ENCODE data around the gene TANC2. TPM values are rescaled to one million over a fixed set of nuclear protein-coding genes. Genes with fewer than 3 reads are reported as not detected.

The TANC2 gene
- total RNA-seq, 1 experiment from 2014 or later = 77.5 TPM

DNA sequence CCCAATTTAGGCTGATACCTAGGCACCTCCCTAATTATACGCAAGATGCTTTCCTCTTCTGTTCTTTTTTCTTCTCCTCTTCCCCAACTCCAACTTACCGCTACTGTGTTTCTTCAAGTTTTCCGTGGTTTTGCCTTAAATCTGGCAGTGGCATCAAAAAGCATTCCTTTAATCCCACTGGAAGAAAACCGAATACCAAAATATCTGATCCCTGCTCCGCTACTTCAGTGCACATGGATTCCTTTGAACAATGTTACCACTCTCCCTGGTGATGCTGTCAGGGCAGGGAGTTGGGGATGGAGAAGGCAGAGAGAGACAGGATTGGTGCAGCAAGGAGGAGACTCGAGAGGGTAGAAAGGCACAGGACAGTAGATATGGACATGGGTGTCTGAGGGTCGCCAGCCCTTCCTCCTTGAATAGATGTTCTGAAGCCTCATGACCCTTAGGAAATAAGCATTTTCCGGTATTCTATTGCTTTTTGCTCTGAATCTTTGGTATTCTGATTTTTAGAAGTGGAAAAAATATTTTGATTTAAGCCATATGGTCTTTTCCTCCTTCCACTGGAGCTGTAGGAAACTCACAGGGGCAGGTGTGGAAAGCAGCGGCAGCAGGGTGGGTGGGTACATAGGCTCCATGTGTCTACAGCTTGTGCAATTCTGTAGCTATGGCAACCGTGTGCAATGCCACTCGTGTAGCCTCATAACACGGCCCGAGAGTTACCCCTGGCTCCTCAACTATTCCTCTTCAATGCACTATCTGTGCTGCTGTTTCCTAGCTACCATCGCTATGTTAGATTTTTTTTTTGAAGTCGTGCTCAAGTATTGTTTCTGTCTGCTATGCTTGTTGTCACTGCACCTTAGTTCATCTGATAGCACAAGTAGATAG is 32.3 kb upstream of the TANC2 start:
- peaks cover 4% of the 10 kb centered on the region; the same call in 1 of the 2 replicates for H3K27me3 ChIP-seq (ENCODE audit: control insufficient read depth, insufficient read depth, low read length)
- no peaks in the 10 kb centered on the region for H3K4me1 ChIP-seq (ENCODE audit: control insufficient read depth, insufficient read depth, low read length)
- no peak overlapping the region for H3K27ac ChIP-seq (ENCODE audit: low read length)
- in situ Hi-C loops (cut with HindIII; ENCODE audit: low pct_unique_long_range_greater_than_20kb, low sequenced_read_pairs) (no loop called here), intact Hi-C loops (cut with micrococcal nuclease; ENCODE audit: unreplicated experiment) (no loop called here)
- H3K36me3 ChIP-seq (ENCODE audit: control insufficient read depth, insufficient read depth, low read length) = no peaks in the 10 kb centered on the region
- H3K4me3 ChIP-seq (ENCODE audit: low read depth in 2 of 2, low read length in 2 of 2) = no peak overlapping the region
- CTCF ChIA-PET = no interaction called here
- DNase-seq (ENCODE audit: low read depth, low spot score) = no peak
- TF ChIP-seq SIN3A (IDR thresholded peaks at IDR 0.05; ENCODE audit: borderline replicate concordance, insufficient read depth, low read depth, low read length) (no peak), POLR2AphosphoS5 (IDR thresholded peaks at IDR 0.05; ENCODE audit: low read depth, low read length) (no peak), TCF7L2 (IDR thresholded peaks at IDR 0.05; ENCODE audit: low read depth, low read length) (no peak)
- TF ChIP-seq, protein P1, sequence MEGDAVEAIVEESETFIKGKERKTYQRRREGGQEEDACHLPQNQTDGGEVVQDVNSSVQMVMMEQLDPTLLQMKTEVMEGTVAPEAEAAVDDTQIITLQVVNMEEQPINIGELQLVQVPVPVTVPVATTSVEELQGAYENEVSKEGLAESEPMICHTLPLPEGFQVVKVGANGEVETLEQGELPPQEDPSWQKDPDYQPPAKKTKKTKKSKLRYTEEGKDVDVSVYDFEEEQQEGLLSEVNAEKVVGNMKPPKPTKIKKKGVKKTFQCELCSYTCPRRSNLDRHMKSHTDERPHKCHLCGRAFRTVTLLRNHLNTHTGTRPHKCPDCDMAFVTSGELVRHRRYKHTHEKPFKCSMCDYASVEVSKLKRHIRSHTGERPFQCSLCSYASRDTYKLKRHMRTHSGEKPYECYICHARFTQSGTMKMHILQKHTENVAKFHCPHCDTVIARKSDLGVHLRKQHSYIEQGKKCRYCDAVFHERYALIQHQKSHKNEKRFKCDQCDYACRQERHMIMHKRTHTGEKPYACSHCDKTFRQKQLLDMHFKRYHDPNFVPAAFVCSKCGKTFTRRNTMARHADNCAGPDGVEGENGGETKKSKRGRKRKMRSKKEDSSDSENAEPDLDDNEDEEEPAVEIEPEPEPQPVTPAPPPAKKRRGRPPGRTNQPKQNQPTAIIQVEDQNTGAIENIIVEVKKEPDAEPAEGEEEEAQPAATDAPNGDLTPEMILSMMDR (IDR thresholded peaks at IDR 0.05) = no peak
- TF ChIP-seq, protein P2, sequence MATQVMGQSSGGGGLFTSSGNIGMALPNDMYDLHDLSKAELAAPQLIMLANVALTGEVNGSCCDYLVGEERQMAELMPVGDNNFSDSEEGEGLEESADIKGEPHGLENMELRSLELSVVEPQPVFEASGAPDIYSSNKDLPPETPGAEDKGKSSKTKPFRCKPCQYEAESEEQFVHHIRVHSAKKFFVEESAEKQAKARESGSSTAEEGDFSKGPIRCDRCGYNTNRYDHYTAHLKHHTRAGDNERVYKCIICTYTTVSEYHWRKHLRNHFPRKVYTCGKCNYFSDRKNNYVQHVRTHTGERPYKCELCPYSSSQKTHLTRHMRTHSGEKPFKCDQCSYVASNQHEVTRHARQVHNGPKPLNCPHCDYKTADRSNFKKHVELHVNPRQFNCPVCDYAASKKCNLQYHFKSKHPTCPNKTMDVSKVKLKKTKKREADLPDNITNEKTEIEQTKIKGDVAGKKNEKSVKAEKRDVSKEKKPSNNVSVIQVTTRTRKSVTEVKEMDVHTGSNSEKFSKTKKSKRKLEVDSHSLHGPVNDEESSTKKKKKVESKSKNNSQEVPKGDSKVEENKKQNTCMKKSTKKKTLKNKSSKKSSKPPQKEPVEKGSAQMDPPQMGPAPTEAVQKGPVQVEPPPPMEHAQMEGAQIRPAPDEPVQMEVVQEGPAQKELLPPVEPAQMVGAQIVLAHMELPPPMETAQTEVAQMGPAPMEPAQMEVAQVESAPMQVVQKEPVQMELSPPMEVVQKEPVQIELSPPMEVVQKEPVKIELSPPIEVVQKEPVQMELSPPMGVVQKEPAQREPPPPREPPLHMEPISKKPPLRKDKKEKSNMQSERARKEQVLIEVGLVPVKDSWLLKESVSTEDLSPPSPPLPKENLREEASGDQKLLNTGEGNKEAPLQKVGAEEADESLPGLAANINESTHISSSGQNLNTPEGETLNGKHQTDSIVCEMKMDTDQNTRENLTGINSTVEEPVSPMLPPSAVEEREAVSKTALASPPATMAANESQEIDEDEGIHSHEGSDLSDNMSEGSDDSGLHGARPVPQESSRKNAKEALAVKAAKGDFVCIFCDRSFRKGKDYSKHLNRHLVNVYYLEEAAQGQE (IDR thresholded peaks at IDR 0.05; ENCODE audit: insufficient read depth in 1 of 2, low read depth in 2 of 2, low read length in 1 of 2) = no peak
- H3K9me3 ChIP-seq (ENCODE audit: control insufficient read depth, insufficient read depth, low read depth, low read length) = no peaks in the 10 kb centered on the region
- no peak for ATAC-seq
- POLR2A ChIA-PET = interaction anchor here (0.7 kb wide), 1 partner anchor 64 kb away, joined by 3 read pairs; no protein-coding TSS in a partner anchor
- BruUV-seq (replicated peaks) = no TSS peak

DNA sequence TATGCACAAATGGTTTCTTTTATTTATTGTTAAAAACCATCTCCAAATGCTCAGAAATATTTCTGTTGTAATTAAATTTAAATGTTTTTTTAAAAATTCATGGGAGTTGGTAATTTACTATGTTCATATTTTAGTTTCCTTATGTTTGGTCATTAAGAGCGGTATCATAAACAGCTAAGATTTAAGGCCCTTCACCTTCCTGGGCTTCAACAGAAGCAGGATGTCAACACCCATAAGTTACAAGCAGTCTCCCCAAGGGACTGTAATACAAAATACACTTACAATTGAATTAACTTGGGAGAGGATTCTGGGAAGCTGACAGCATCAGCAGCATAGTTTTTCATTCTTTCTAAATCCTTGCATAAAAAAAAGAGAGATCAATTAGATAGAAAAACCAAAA is 30.9 kb upstream of the TANC2 start:
- ChIA-PET POLR2A (interaction anchor here (0.6 kb wide), 1 partner anchor 327 kb away, joined by 4 read pairs; no protein-coding TSS in a partner anchor), CTCF (no interaction called here)
- in situ Hi-C loops (cut with HindIII; ENCODE audit: low pct_unique_long_range_greater_than_20kb, low sequenced_read_pairs) (no loop called here), intact Hi-C loops (cut with micrococcal nuclease; ENCODE audit: unreplicated experiment) (no loop called here)
- Histone ChIP-seq H3K27me3 (ENCODE audit: control insufficient read depth, insufficient read depth, low read length) (peaks cover 7% of the 10 kb centered on the region; the same call in 1 of the 2 replicates), H3K4me1 (ENCODE audit: control insufficient read depth, insufficient read depth, low read length) (no peaks in the 10 kb centered on the region), H3K27ac (ENCODE audit: low read length) (no peak overlapping the region), H3K36me3 (ENCODE audit: control insufficient read depth, insufficient read depth, low read length) (no peaks in the 10 kb centered on the region), H3K9me3 (ENCODE audit: control insufficient read depth, insufficient read depth, low read depth, low read length) (no peaks in the 10 kb centered on the region), H3K4me3 (ENCODE audit: low read depth in 2 of 2, low read length in 2 of 2) (no peak overlapping the region)
- DNase-seq (ENCODE audit: low read depth, low spot score) (no peak), ATAC-seq (no peak)
- TF ChIP-seq SIN3A (IDR thresholded peaks at IDR 0.05; ENCODE audit: borderline replicate concordance, insufficient read depth, low read depth, low read length) (no peak), POLR2AphosphoS5 (IDR thresholded peaks at IDR 0.05; ENCODE audit: low read depth, low read length) (no peak), TCF7L2 (IDR thresholded peaks at IDR 0.05; ENCODE audit: low read depth, low read length) (no peak)
- TF ChIP-seq, protein P2 (IDR thresholded peaks at IDR 0.05; ENCODE audit: insufficient read depth in 1 of 2, low read depth in 2 of 2, low read length in 1 of 2) = no peak
- TF ChIP-seq, protein P1 (IDR thresholded peaks at IDR 0.05) = no peak
- BruUV-seq (replicated peaks) = no TSS peak
